ENCODE results near the gene KRTAP10-5.

The KRTAP10-5 gene

GRCh38 chr21:44615911-44616590 lies 35.6 kb upstream of the KRTAP10-5 start:
- H3K9ac ChIP-seq (ENCODE audit: low read length) = no peak overlapping the region

GRCh38 chr21:44615466-44615865 lies 35.1 kb upstream of the KRTAP10-5 start:
- H3K4me2 ChIP-seq (ENCODE audit: low read length) = no peak overlapping the region
- H3K4me3 ChIP-seq (ENCODE audit: low read length) = no peak overlapping the region
- no peaks in the 10 kb centered on the region for H3K27me3 ChIP-seq (ENCODE audit: low read depth, low read length)
- H4K20me1 ChIP-seq (ENCODE audit: insufficient read depth, low read length) = no peaks in the 10 kb centered on the region
- peaks cover 4% of the 10 kb centered on the region; the same call in 1 of the 2 replicates for H3K9me3 ChIP-seq (ENCODE audit: insufficient read depth, low read length)
- no peaks in the 10 kb centered on the region for H3K4me1 ChIP-seq (ENCODE audit: low read length)
- no peak for TF ChIP-seq EZH2phosphoT487 (IDR thresholded peaks at IDR 0.05; ENCODE audit: low read depth)
- TF ChIP-seq CTCF (IDR thresholded peaks at IDR 0.05; ENCODE audit: low read depth, low read length) = no peak
- H2AFZ ChIP-seq (ENCODE audit: low read depth, low read length) = no peak overlapping the region
- no peaks in the 10 kb centered on the region for H3K36me3 ChIP-seq (replicated peaks; ENCODE audit: low read depth, low read length)
- no peak overlapping the region for H3K27ac ChIP-seq (ENCODE audit: low read length)
- H3K9ac ChIP-seq (ENCODE audit: low read length) = no peak overlapping the region
- no peaks in the 10 kb centered on the region for H3K79me2 ChIP-seq (ENCODE audit: low read length)

More at GRCh38 chr21:44615911-44616590, 35.6 kb upstream of the KRTAP10-5 start:
- H3K4me1 ChIP-seq (ENCODE audit: low read length) = no peaks in the 10 kb centered on the region
- no peaks in the 10 kb centered on the region for H3K27me3 ChIP-seq (ENCODE audit: low read depth, low read length)
- no peak overlapping the region for H3K27ac ChIP-seq (ENCODE audit: low read length)
- no peak overlapping the region for H3K4me2 ChIP-seq (ENCODE audit: low read length)
- no peaks in the 10 kb centered on the region for H3K79me2 ChIP-seq (ENCODE audit: low read length)
- H3K9me3 ChIP-seq (ENCODE audit: insufficient read depth, low read length) = peaks cover 4% of the 10 kb centered on the region; the same call in 1 of the 2 replicates
- no peaks in the 10 kb centered on the region for H3K36me3 ChIP-seq (replicated peaks; ENCODE audit: low read depth, low read length)
- H4K20me1 ChIP-seq (ENCODE audit: insufficient read depth, low read length) = no peaks in the 10 kb centered on the region
- H2AFZ ChIP-seq (ENCODE audit: low read depth, low read length) = no peak overlapping the region
- no peak for TF ChIP-seq CTCF (IDR thresholded peaks at IDR 0.05; ENCODE audit: low read depth, low read length)
- no peak for TF ChIP-seq EZH2phosphoT487 (IDR thresholded peaks at IDR 0.05; ENCODE audit: low read depth)
- H3K4me3 ChIP-seq (ENCODE audit: low read length) = no peak overlapping the region

DNA sequence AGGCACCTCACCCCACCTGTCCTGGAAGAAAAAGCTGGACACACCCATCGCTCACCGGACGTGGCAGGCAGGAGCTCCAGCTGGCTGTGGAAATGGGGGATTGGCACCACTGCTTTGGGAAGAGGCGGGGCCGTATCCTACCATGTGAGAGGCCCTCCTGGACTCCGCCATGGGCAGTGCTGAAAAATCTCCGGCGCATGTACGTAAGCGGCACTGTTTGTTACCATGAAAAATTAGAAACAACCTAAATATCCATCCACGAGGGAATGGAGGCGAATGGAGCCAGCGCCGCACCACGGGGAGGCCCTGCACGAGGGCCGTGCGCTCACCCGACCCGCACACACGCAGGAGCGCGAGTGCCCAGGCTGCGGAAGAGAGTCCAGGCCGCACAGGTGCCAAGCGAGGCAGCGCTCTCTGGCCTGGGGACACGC lies 34.6 kb upstream of the KRTAP10-5 start:
- H3K4me1 ChIP-seq (ENCODE audit: low read length) = no peaks in the 10 kb centered on the region
- H3K36me3 ChIP-seq (replicated peaks; ENCODE audit: low read depth, low read length) = no peaks in the 10 kb centered on the region
- H3K27me3 ChIP-seq (ENCODE audit: low read depth, low read length) = no peaks in the 10 kb centered on the region
- peaks cover 4% of the 10 kb centered on the region; the same call in 1 of the 2 replicates for H3K9me3 ChIP-seq (ENCODE audit: insufficient read depth, low read length)
- no peaks in the 10 kb centered on the region for H3K79me2 ChIP-seq (ENCODE audit: low read length)
- no peaks in the 10 kb centered on the region for H4K20me1 ChIP-seq (ENCODE audit: insufficient read depth, low read length)
- no peak overlapping the region for H3K4me2 ChIP-seq (ENCODE audit: low read length)
- H3K27ac ChIP-seq (ENCODE audit: low read length) = no peak overlapping the region
- no peak overlapping the region for H3K4me3 ChIP-seq (ENCODE audit: low read length)
- no peak overlapping the region for H2AFZ ChIP-seq (ENCODE audit: low read depth, low read length)
- no peak overlapping the region for H3K9ac ChIP-seq (ENCODE audit: low read length)
- TF ChIP-seq CTCF (IDR thresholded peaks at IDR 0.05; ENCODE audit: low read depth, low read length) = no peak
- TF ChIP-seq EZH2phosphoT487 (IDR thresholded peaks at IDR 0.05; ENCODE audit: low read depth) = no peak

GRCh38 chr21:44614161-44614631 lies 33.8 kb upstream of the KRTAP10-5 start:
- H3K4me2 ChIP-seq (ENCODE audit: low read length) = no peak overlapping the region
- no peaks in the 10 kb centered on the region for H3K36me3 ChIP-seq (replicated peaks; ENCODE audit: low read depth, low read length)
- no peaks in the 10 kb centered on the region for H3K4me1 ChIP-seq (ENCODE audit: low read length)
- TF ChIP-seq EZH2phosphoT487 (IDR thresholded peaks at IDR 0.05; ENCODE audit: low read depth) (no peak), CTCF (IDR thresholded peaks at IDR 0.05; ENCODE audit: low read depth, low read length) (no peak)
- no peak overlapping the region for H2AFZ ChIP-seq (ENCODE audit: low read depth, low read length)
- no peaks in the 10 kb centered on the region for H3K9me3 ChIP-seq (ENCODE audit: insufficient read depth, low read length)
- no peak overlapping the region for H3K27ac ChIP-seq (ENCODE audit: low read length)
- H4K20me1 ChIP-seq (ENCODE audit: insufficient read depth, low read length) = no peaks in the 10 kb centered on the region
- no peaks in the 10 kb centered on the region for H3K27me3 ChIP-seq (ENCODE audit: low read depth, low read length)
- no peak overlapping the region for H3K4me3 ChIP-seq (ENCODE audit: low read length)
- H3K79me2 ChIP-seq (ENCODE audit: low read length) = no peaks in the 10 kb centered on the region
- no peak overlapping the region for H3K9ac ChIP-seq (ENCODE audit: low read length)
